Dermis microvascular lymphatic vessel endothelial cell (primary cell): ENCODE results near the gene ANGPT4. TPM values are rescaled to one million over a fixed set of nuclear protein-coding genes. Genes with fewer than 3 reads are reported as not detected.

ENCODE experiments used
- DNase-seq, 2 donors: peaks; one replicate each; pipeline versions ENCODE4 v3.0.0 to v3.0.0-alpha.2; 2010; ENCODE audit warnings: low read depth in 2 of 2
- total RNA-seq: library from RNA; depleted of rRNA; stranded (reverse); fragments of >200 nt; gene quantifications from 2 replicates; pipeline ENCODE4 v1.2.1, GENCODE V29; 2014

Gene ANGPT4
- total RNA-seq, 1 donor from 2014 or later, result not detected

DNA sequence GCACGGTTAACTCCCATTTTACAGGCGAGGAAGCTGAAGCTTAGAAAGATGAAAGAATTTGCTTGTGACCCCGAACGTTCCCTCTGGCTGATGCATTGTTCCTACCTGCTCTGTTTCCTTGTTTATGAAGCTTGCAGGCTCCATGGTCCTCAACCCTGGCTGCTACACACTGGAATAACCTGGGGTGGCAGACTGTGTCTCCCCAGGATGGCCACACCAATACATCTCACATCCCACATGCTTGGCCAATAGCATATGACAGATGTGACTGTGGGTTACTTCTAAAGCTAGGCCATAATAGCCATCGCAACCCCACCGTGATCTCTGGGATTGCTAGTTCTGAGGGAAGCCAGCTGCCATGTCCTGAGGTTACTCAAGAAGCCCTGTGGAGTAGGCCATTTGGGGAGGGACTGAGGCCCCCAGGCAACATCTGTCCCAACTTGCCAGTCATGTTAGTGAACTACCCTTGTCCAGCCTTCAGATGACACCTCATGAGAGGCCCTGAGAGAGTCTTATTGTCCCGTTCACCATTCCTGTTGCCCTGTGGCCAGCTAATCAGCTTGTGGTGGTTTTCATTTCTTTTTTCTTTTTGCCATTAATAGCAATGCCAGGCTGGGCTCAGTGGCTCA is 89.3 kb downstream of the ANGPT4 start:
- no peak for DNase-seq

GRCh38 chr20:825710-826421 is 90.3 kb downstream of the ANGPT4 start:
- DNase-seq, result no peak

DNA sequence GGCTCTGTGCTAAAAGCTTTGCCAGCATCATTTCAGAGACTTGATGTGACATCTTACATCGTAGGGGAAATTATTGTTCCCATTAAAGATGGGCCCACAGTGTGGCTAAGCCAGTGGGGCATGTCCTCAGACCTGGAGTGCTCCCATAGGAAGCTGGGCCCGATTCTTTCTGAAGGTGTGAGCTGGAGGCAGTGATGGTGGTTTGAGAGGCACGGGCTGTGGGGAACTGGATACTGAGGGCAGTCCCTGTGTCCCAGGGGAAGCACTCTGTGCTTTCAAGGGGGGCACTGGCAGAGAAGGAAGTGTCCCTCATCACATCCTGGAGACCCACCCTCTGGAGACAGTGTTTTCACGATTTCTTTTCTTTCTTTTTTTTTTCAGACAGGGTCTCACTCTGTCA is 91.2 kb downstream of the ANGPT4 start:
- DNase-seq, result no peak

DNA sequence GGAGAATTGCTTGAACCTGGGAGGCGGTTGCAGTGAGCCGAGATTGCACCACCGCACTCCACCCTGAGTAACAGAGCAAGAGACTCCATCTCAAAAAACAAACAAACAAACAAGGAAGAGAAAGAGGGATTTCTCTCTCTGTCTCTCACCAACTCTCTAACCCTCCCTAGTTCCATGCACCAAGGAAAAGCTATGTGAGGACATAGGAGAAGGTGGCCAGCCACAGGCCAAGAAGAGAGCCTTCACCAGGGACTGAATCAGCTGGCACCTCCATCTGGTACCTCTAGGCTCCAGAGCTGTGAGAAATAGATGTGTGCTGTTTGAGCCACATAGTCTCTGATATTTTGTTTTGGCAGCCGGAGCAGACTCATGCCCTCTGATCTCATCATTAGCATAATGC is 91.6 kb downstream of the ANGPT4 start:
- DNase-seq, result no peak

GRCh38 chr20:823574-823902 is 92.6 kb downstream of the ANGPT4 start:
- DNase-seq, result no peak

DNA sequence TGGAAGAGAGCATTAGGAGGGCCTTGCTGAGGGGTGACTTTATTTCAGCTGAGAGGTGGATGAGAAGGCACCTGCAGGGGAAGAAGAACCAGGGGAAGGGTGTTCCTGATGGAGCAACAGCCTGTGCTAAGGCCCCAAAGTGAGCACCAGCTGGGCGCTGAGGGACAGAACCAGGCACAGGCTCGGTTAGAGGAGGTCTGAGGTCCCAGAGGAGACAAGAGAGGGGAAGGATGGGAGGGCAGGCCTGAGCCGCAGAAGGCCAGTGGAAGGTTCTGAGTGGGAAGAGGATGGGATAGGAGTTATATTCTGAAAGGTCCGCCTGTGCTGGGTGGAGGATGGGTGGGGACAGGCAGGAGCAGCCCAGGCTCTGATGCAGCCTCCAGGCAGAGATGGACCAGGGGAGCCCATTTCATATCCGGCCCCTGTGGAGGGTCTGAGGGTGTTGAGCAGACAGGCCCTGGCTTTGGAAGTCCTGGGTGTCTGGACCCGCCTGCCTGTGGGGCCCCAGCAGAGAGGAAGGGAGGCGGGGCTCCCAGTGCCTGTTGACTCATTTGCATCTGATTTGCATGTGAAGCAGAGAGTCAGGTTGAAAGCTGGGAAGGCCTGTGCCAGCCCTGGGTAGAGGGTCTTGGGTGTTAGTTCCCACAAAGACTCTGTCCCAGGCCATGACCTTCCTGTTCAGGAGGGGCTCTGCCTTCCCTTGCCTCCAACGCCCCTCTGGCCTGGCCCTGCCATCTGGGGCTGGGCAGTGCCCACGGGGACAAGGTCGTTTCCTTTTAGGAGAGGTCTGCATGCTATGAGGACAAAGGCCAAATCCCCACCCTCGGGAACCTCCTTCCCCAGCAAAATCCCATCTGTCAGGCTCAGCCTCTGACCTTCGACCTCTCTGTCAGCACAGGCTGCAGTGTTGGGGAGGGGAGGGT is 93.2 kb downstream of the ANGPT4 start:
- DNase-seq, result no peak

GRCh38 chr20:821731-822065 is 94.4 kb downstream of the ANGPT4 start:
- no peak for DNase-seq

- DNase-seq, result no peak
These were observed 94.9 kb downstream of the ANGPT4 start for GRCh38 chr20:821046-821730.

DNA sequence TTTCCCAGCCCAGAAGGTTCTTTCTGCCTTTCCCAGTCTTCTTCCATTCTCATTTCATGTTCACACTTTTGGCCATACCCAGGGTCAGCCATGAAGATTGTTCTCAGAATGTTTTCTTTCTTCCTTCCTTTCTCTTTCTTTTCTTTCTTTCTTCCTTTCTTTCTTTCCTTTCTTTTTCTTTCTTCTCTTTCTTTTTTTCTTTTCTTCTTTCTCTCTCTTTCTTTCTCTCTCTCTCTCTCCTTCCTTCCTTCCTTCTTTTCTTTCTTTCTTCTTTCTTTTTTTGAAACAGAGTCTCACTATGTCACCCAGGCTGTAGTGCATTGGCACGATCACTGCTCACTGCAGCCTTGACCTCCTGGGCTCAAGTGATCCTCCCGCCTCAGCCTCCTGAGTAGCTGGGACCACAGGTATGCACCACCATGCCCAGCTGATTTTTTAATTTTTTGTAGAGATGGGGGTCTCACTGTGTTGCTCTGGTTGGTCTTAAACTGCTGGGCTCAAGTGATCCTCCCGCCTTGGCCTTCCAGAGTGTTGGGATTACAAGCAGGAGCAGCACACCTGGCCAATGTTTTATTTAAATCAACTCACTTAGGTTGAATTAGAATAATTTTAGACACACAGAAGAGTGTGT is 95.7 kb downstream of the ANGPT4 start:
- DNase-seq, result no peak

Other genes with a start within 250 kb of the ANGPT4 start
- not detected in 2 replicates for gene SCRT2, start 240.5 kb downstream of the ANGPT4 start, total RNA-seq
- under 0.01 TPM in 1 of 2 replicates, not detected in the other for gene SLC52A3, start 147.8 kb downstream of the ANGPT4 start, total RNA-seq
- gene FAM110A, start 82.6 kb downstream of the ANGPT4 start, total RNA-seq, result 1.3 and 2.0 TPM in 2 replicates
- gene RSPO4, start 86.0 kb upstream of the ANGPT4 start, total RNA-seq, result not detected in 2 replicates
- 28.4 and 34.5 TPM in 2 replicates for gene PSMF1, start 202.3 kb upstream of the ANGPT4 start, total RNA-seq